Amniotic epithelial cell (primary cell): ENCODE measurements around the gene DNAH14.
"Not testable (repeated sequence)": the region's sequence is repeated elsewhere in the genome, so short reads cannot be mapped to it uniquely, and the experiment has no call there.

Source experiments
- DNase-seq: peaks from one replicate; pipeline ENCODE4 v3.0.0-alpha.2; 2010; ENCODE audit warnings: low read depth

The DNAH14 gene

DNA sequence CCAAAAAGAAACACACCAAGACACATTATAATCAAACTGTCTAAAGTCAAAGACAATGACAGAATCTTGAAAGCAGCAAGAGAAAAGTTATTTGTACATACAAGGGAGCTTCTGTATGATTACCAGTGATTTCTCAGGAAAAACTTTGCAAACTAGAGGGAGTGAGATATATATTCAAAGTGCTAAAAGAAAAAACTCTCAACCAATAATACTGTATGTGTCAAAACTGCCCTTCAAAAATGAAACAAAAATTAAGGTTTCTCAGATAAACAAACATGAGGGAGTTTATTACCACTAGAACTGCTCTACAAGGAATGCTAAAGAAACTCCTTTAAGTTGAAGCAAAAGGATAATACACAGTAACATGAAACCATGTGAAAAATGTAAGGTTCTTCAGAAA lies 418.9 kb downstream of the DNAH14 start:
- no peak for DNase-seq

DNA sequence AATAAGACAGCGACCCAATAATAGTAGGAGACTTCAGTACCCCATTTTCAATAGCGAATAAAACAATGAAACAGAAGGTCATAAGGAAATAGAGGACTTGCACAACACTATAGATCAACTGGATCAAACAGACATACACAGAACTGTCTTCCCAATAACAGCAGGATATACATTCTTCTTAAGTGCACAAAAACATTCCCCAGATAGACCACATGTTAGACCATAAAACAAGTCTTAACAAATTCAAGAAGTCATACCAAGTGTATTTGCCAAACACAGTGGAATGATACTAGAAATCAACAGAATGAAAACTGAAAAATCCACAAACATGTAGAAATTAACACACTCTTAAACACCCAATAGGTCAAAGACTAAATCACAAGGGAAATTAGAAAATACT lies 420.4 kb downstream of the DNAH14 start:
- DNase-seq, result no peak

DNA sequence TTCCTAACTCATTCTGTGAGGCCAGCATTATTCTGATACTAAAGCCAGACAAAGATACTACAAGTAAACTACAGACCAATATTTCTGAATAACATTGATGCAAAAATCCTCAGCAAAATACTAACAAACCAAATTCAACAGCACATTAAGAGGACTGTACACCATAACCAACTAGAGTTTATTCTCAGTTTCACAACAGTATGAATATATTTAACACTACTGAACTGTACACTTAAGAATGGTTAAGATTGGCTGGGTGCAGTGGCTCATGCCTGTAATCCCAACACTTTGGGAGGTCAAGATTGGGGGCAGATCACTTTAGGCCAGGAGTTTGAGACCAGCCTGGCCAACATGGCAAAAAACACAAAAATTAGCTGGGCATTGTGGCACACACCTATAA lies 421.4 kb downstream of the DNAH14 start:
- DNase-seq, result no peak

DNA sequence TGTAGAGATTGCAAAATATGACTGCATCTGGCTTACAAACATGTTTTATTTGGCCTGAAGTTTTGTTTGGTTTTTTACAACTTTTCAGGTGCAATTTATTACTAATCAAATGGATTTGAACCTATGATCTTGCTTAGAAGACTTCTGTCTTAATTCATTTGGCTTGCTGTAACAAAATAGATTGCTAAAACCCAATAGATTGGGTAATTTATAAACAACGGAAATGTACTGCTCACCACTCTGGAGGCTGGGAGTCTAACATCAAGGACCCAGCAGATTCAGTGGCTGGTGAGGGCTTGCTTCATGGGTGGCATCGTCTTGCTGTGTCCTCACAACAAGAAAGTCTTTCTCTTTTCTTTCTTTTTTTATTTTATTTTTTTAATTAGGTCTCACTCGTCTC lies 425.4 kb downstream of the DNAH14 start:
- peak; percentile 3 for DNase-seq

DNA sequence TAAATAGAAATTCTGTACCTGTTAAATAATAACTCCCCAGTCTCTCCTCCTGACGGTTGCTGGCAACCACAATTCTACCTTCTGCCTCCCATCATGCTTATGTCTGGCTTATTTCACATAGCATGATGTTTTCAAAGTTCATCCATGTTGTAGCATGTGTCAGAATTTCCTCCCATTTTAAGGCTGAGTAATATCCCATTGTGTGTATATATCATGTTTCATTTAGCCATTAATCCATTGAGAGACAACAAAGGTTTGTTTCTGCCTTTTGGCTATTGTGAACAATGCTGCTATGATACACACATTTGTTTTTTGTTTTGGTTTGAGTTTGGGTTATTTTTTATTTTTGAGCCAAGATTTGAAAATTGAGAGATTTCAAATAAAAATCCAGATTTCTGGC lies 426.4 kb downstream of the DNAH14 start:
- DNase-seq, result no peak

DNA sequence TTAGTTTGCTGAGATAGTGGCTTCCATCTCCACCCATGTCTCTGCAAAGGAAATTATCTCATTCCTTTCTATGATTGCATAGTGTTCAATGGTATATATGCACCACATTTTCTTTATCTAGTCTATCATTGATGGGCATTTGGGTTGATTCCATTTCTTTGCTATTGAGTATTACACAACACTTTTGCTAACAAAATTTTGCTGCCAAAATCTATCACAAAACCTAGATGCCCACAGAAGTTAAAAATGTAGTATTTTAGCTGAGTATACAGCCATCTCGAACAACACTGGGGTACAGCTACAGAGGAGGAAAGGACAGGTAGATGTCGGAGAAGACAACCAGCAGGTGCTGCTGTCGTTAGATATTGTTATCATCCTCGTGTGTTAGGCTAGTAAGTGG lies 430.6 kb downstream of the DNAH14 start:
- no peak for DNase-seq

DNA sequence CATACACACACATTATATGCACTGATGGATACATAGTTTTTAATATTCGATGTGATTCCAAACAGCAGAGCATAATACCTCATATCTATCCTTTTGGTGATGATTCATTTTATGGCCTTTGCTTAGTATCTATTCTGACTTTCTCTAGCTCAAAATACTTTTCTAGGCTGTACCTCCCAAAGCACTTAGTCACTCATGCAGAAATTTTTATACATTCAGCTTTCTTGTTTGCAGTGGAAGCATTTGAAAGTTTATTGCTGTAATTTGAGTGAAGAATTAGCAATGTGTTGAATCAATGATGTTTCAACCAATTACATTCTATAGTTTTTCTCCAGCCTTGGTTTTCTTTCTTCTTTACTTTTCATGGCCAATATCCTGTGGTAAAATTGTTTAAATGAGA lies 431.7 kb downstream of the DNAH14 start:
- peak; percentile 4 for DNase-seq

DNA sequence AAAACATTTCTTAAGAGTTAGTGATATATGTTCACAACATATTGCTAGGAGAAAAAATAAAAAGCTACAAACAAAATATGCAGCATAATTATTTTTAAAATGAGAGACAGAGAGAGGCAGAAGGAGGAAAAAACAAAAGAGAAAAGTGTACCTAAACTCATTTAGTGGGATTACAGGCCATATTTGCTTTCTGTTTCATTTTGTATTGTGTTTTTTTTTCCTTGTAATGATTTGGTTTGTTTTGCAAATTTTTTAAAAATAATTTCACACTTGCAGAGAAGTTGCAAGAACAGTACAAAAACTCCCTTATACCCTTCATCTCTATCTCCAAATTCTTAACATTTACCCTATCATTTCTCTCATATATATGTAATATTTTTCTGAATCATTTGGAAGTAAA lies 433.3 kb downstream of the DNAH14 start:
- DNase-seq, result no peak

DNA sequence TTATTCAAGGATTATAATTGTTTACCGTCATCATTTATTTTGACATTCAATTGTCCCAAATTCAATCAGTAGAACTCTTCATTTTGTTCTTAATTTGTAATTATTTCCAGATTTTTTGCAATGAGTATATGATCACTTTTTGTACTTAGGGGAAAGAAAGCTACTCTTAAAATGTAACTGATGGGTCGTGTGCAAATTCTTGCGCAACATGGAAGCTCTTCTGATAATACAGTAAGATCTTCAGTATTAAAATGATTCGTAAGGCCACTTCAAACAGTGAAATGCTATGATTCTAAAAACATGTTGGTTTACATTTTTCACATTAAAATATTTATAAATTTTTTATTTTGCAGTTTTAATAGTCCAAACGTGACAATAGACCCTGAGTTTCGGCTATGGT lies 435.0 kb downstream of the DNAH14 start:
- DNase-seq, result peak; percentile 14

DNA sequence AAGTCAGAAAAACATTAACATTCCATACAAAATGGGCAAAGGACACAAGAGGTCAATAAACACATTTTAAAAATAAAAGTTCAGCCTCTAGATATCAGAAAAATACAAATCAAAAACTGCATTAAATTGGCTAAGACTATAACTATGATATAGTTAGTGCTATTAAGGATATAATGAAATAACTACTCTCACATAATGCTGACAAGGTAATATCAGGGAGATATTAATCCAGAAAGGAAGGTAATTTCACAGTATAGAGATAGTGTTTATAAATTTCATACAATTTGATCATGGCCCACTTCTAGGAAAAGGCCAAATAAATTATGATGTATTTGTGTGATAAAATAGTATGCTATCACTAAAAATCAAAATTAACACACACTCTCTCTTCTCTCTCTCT lies 436.5 kb downstream of the DNAH14 start:
- no peak for DNase-seq

DNA sequence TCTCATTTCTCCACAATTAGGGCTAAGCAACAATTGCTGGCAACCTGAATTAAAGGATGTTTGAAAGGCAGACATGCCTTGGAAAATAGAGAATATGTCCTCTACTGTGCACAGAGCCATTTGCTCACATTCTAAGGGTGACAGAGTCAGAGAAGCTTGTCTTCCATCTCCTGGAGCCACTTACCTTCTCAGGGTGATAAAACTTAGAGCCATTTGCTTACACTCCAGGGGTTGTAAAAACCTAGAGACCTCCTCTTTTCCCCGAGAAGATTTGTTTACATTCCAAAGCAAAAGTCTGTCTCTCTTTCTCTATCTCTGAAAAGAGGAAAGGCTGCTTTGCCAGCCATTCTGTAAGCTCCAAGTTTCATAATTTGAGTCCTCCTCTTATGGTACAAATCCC lies 437.1 kb downstream of the DNAH14 start:
- no peak for DNase-seq

DNA sequence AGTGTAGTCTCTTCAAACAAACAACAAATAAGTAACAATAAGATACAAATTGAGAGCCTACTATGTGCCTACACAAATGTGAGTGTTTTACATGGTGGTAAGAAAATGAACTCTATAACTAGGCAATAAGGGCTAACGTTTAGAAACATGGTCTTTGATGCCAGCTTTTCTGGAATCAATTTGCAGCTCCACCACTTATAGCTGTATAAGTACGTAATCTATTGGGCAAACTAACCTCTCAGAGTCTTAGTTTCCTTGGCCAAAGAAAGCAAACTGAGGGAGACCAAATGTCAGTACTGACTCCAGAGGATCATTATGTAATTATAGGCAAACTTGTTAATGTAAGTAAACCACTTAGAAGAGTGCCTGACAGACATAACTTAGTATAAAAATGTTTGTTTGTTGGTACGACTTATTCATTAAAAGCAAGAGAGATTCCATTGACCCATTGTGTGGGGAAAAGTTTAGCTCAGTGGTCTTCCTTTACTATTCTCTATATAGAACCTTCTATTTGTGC lies 438.6 kb downstream of the DNAH14 start:
- DNase-seq, result no peak

DNA sequence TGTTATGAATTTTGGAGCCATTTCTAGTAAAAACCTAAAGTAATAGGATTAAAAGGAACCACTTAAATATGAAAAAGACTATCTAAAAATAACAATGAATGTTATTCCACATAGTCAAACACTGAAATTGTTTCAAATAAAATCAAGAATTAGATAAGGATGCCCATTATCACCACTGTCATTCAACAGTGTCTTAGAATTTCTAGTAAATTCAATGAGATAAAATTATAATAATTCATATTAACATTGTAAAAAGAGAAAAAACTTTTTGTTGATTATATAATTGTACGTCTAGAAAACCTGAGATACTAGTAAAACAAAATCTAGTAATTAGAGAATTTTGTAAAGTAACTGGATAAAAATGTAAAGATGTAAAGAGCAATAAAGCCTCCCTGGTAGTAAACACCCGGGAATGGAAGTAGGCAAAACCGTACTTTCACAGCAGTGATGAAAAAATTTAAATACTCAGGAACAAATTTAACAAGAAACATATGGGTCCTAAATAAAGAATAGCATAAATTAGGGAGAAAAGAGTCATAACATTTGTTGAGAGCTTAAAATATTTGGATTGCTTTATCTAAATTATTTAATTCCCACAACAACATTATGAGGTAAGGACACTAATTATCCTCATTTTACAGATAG lies 442.0 kb downstream of the DNAH14 start:
- DNase-seq, result no peak

DNA sequence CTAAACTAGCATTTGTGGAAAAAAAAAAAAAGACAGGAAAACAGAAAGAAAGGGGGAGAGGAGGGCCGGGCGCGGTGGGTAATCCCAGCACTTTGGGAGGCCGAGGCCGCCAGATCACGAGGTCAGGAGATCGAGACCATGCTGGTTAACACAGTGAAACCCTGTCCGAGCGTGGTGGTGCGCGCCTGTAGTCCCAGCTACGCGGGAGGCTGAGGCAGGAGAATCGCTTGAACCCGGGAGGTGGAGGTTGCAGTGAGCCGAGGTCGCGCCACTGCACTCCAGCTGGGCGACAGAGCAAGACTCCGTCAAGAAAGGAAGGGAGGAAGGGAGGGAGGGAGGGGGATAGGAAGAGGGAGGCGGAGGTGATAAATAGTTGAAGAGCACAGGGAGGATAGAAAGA lies 443.7 kb downstream of the DNAH14 start:
- no peak for DNase-seq

DNA sequence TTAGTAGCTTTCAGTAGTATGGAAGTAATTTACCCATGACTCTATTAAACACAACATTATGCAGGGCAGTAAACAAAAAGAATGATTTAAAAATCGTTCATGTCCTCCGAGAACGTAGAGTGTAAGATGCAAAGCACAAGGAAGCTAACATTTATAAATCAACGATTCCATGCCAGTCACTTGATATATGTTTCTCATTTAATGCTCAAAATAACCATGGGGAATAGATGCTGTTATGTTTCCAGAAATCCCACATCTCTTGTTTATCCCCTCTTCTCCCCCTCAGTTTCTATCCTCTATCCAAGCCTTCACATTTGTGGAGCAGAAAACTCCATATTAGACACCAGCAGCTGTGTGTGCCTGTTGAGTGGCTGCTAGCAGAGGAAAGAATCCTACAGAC lies 445.5 kb downstream of the DNAH14 start:
- DNase-seq, result no peak

DNA sequence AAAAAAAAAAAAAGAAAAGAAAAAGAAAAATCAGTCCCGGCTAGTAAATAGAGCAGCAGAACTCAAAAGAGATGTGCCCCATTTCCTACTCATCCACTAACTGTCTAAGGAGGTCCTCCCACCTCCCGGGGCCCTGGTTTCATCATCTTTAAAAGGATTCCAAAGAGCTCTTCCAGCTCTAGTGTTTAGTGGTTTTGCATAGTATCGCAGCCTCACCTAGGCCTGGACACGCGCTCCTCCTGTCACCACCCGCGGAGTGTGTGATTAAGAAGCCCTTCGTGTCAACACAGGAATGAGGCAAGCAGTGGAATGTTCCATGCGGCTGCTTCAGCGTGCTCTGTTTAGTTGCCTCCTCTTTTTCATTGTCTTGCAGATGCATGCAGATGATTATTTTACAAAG lies 449.4 kb downstream of the DNAH14 start:
- peak; percentile 91 for DNase-seq

DNA sequence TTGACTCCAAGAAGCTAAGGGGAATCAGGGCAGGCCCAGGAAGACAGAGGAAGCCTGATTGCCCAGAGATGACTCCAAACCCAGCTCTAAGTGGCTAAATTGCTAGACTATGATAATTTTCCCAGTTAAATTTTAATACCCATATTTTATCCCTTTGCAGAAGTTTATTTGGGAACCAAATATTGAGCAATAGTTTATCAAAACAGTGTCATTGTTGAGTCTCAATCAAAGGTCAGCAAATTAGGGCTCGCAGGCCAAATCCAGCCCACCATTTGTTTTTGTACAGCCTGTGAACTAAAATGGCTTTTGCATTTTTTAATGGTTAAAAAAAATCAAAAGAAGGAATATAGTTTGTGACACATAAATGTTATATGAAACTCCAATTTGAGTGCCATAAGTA lies 451.2 kb downstream of the DNAH14 start:
- DNase-seq, result no peak

DNA sequence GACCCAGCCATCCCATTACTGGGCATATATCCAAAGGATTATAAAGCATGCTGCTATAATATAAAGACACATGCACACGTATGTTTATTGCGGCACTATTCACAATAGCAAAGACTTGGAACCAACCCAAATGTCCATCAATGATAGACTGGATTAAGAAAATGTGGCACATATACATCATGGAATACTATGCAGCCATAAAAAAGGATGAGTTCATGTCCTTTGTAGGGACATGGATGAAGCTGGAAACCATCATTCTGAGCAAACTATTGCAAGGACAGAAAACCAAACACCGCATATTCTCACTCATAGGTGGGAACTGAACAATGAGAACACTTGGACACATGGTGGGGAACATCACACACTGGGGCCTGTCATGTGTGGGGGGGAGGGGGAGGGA lies 457.4 kb downstream of the DNAH14 start:
- not testable (repeated sequence) for DNase-seq

DNA sequence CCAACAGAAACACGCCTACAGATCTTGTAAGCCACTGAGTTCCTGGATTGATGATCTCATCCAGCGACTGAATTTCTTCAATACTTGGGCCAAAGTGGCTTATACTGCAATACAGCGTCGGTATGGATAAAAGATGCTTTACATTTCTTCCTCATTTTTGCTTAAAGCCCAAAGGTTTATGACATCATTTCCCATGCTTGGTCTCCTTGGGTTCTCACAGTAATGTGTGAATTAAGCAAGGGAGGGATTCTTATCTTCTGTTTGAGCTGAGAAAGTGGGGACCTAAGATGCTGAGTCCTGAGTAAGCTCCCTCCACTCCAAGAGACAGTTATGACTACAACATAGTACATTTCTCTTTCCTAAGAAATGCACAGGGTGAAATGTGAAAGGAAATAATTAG lies 458.9 kb downstream of the DNAH14 start:
- DNase-seq, result peak; percentile 33

DNA sequence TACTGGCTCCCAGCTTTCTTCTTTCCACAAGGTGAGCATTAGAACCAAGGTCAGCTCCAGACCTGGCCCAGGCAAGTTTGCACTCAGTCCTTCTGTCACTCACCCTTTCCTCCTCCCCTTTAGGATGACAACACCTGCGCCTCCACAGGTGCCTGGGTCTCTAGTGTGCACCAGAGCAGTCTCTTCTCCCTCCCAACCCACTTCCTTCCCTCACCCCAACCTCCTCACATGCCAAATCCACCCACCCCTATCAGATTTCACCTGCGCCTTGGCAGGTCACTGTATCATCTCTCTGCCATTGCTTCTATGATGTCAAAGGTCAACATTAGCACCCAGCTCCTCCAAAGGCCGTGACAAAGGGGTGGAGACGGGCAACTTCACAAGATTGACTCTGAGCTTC lies 460.4 kb downstream of the DNAH14 start:
- no peak for DNase-seq

DNA sequence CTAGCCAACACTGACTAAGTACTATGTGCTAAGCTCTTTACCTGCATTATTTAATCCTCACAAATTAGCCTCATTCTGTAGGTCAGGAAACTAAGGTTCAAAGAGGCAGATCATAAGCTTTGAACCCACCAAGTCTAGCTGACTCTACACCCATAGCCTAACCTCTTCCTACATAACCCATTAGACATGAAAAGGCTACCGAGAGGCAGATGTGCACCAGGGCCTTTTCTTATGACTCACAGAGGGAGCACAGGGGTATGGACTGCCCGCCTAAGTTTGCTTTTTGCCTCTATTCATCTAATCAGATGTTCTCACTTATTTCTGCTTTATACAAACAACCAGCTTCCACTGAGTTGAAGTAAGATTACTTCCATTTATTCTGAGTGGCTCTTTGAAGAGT lies 466.9 kb downstream of the DNAH14 start:
- no peak for DNase-seq

DNA sequence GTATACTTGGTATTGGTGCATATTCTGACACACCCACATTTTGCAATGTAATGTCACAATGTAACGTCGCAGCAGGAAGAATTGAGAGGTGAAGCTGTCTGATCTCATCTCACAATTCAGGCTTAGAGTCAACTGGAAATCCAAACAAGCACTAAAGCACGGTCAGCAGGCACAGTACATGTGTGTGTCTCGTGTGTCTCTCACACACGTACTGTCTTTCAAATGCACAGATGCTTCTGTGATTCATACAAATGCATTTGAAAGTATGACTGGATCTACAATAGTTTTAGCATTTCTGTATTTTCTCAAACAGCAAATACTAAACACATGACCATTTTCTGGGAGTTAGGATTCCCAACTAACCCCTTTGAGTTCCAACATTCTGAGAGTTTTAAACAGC lies 471.5 kb downstream of the DNAH14 start:
- DNase-seq, result no peak

DNA sequence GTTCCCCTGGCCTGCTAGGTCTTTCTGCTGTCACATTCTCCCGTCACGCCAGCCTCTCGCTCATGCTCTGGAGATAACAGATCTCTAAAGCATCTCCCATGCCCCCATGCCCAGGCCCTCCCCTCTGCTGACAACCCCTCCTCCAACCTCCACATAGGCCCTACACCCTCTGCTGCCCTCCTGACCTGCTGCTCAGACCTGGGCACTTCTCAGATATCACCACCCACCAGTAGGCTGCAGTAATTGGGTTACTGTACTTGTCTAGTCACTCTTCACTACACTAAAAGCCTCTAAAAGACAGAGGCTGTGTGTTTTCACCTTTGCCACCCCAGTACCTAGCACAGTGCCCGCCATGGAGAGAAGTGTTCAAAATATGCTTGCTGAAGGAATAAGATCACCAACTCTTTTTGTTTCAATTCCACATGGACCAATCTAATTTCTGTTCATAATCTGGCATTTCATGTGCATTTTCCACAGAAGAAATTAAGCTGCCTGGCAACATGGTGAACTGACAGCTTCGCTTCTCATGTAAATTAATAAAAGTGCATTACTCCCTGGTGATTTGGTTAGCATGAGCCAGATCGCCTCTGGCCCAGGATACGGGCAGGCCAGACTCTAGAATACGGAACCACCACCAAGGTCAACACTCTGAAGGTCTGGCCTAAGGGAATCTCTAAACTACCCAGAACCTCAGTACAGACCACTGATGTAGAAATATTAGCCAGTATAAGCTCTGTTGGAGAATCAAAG lies 477.7 kb downstream of the DNAH14 start:
- DNase-seq, result no peak

DNA sequence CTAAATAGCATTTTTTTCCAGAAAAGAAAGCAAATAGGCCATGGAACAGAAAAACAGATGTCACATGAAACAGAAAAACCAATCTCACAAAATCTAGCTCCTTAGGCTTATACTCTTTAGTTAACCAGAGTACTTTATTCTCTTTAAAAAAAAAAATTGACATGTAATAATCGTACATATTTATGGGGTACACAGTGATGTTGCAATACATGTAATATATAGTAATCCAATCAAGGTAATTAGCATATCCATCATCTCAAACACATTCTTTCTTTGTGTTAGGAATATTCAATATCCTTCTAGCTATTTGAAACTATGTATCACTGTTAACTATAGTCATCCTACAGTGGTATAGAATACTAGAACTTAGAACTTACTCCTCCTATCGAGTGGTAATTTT lies 478.3 kb downstream of the DNAH14 start:
- no peak for DNase-seq
